Measurements from ENCODE around the gene CHSY3. TPM values are rescaled to one million over a fixed set of nuclear protein-coding genes. Genes with fewer than 3 reads are reported as not detected.
A peak's percentile ranks its signal among the peaks of the same experiment; 100 is the strongest.

The CHSY3 gene
- total RNA-seq, 1 donor from 2014 or later, result 9.4 TPM

GRCh38 chr5:130102960-130103359 is 198.7 kb downstream of the CHSY3 start:
- Mint-ChIP-seq H3K9me3 (ENCODE audit: unreplicated experiment) (no peaks in the 10 kb centered on the region), H3K27ac (ENCODE audit: unreplicated experiment) (no peak overlapping the region), H3K4me3 (ENCODE audit: unreplicated experiment) (no peak overlapping the region), H3K36me3 (ENCODE audit: low read depth, unreplicated experiment) (no peaks in the 10 kb centered on the region), H3K4me1 (ENCODE audit: low read depth, unreplicated experiment) (peaks cover 4% of the 10 kb centered on the region), H3K27me3 (ENCODE audit: low read depth, unreplicated experiment) (no peaks in the 10 kb centered on the region)
- Histone ChIP-seq H3K27ac (ENCODE audit: low read depth, low read length) (no peak overlapping the region), H3K4me1 (ENCODE audit: insufficient read depth, low read length) (peaks cover 3% of the 10 kb centered on the region), H4K20me1 (ENCODE audit: insufficient read depth, low read length) (no peaks in the 10 kb centered on the region), H3K36me3 (ENCODE audit: insufficient read depth, low read length) (no peaks in the 10 kb centered on the region), H3K27me3 (ENCODE audit: insufficient read depth, low read length) (no peaks in the 10 kb centered on the region), H3K9me3 (ENCODE audit: insufficient read depth, low read depth, low read length) (no peaks in the 10 kb centered on the region), H2AFZ (ENCODE audit: low read depth, low read length) (no peak overlapping the region), H3K9ac (ENCODE audit: low read length) (no peak overlapping the region), H3K4me2 (ENCODE audit: low read length) (no peak overlapping the region), H3K4me3 (ENCODE audit: insufficient read depth, low read depth, low read length) (no peak overlapping the region), H3K79me2 (ENCODE audit: insufficient read depth, low read length) (no peaks in the 10 kb centered on the region)
- FAIRE-seq, result no peak
- peak; percentile 23 for DNase-seq (ENCODE audit: low read depth)
- no peak for TF ChIP-seq EZH2 (IDR thresholded peaks at IDR 0.05; ENCODE audit: insufficient read depth, low read length)
- TF ChIP-seq, protein P1, sequence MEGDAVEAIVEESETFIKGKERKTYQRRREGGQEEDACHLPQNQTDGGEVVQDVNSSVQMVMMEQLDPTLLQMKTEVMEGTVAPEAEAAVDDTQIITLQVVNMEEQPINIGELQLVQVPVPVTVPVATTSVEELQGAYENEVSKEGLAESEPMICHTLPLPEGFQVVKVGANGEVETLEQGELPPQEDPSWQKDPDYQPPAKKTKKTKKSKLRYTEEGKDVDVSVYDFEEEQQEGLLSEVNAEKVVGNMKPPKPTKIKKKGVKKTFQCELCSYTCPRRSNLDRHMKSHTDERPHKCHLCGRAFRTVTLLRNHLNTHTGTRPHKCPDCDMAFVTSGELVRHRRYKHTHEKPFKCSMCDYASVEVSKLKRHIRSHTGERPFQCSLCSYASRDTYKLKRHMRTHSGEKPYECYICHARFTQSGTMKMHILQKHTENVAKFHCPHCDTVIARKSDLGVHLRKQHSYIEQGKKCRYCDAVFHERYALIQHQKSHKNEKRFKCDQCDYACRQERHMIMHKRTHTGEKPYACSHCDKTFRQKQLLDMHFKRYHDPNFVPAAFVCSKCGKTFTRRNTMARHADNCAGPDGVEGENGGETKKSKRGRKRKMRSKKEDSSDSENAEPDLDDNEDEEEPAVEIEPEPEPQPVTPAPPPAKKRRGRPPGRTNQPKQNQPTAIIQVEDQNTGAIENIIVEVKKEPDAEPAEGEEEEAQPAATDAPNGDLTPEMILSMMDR (IDR thresholded peaks at IDR 0.05; ENCODE audit: insufficient read depth, low read depth, low read length), result no peak

- no peak for TF ChIP-seq EZH2 (IDR thresholded peaks at IDR 0.05; ENCODE audit: insufficient read depth, low read length)
- TF ChIP-seq, protein P1 (IDR thresholded peaks at IDR 0.05; ENCODE audit: insufficient read depth, low read depth, low read length), result no peak
- no peak for FAIRE-seq
- Histone ChIP-seq H3K4me3 (ENCODE audit: insufficient read depth, low read depth, low read length) (no peak overlapping the region), H3K79me2 (ENCODE audit: insufficient read depth, low read length) (no peaks in the 10 kb centered on the region), H4K20me1 (ENCODE audit: insufficient read depth, low read length) (no peaks in the 10 kb centered on the region), H3K27ac (ENCODE audit: low read depth, low read length) (no peak overlapping the region), H3K4me2 (ENCODE audit: low read length) (no peak overlapping the region), H3K27me3 (ENCODE audit: insufficient read depth, low read length) (no peaks in the 10 kb centered on the region), H3K9me3 (ENCODE audit: insufficient read depth, low read depth, low read length) (no peaks in the 10 kb centered on the region), H3K9ac (ENCODE audit: low read length) (no peak overlapping the region), H2AFZ (ENCODE audit: low read depth, low read length) (no peak overlapping the region), H3K36me3 (ENCODE audit: insufficient read depth, low read length) (no peaks in the 10 kb centered on the region), H3K4me1 (ENCODE audit: insufficient read depth, low read length) (peaks cover 3% of the 10 kb centered on the region)
- Mint-ChIP-seq H3K27ac (ENCODE audit: unreplicated experiment) (no peak overlapping the region), H3K4me3 (ENCODE audit: unreplicated experiment) (no peak overlapping the region), H3K36me3 (ENCODE audit: low read depth, unreplicated experiment) (no peaks in the 10 kb centered on the region), H3K27me3 (ENCODE audit: low read depth, unreplicated experiment) (no peaks in the 10 kb centered on the region), H3K9me3 (ENCODE audit: unreplicated experiment) (no peaks in the 10 kb centered on the region), H3K4me1 (ENCODE audit: low read depth, unreplicated experiment) (peaks cover 9% of the 10 kb centered on the region)
- DNase-seq (ENCODE audit: low read depth), result peak; percentile 55
Observed at GRCh38 chr5:130104895-130105688, 200.8 kb downstream of the CHSY3 start.

GRCh38 chr5:130106480-130106879 is 202.2 kb downstream of the CHSY3 start:
- H3K4me2 ChIP-seq (ENCODE audit: low read length), result no peak overlapping the region
- DNase-seq (ENCODE audit: low read depth), result no peak

More at GRCh38 chr5:130106480-130106879, 202.2 kb downstream of the CHSY3 start:
- no peaks in the 10 kb centered on the region for H3K9me3 ChIP-seq (ENCODE audit: insufficient read depth, low read depth, low read length)
- Mint-ChIP-seq H3K36me3 (ENCODE audit: low read depth, unreplicated experiment) (no peaks in the 10 kb centered on the region), H3K9me3 (ENCODE audit: unreplicated experiment) (no peaks in the 10 kb centered on the region), H3K4me1 (ENCODE audit: low read depth, unreplicated experiment) (peaks cover 13% of the 10 kb centered on the region), H3K27me3 (ENCODE audit: low read depth, unreplicated experiment) (no peaks in the 10 kb centered on the region), H3K27ac (ENCODE audit: unreplicated experiment) (no peak overlapping the region), H3K4me3 (ENCODE audit: unreplicated experiment) (no peak overlapping the region)
- no peak overlapping the region for H3K4me3 ChIP-seq (ENCODE audit: insufficient read depth, low read depth, low read length)
- H4K20me1 ChIP-seq (ENCODE audit: insufficient read depth, low read length), result no peaks in the 10 kb centered on the region
- no peaks in the 10 kb centered on the region for H3K27me3 ChIP-seq (ENCODE audit: insufficient read depth, low read length)
- no peak for FAIRE-seq
- TF ChIP-seq, protein P1 (IDR thresholded peaks at IDR 0.05; ENCODE audit: insufficient read depth, low read depth, low read length), result no peak
- no peak for TF ChIP-seq EZH2 (IDR thresholded peaks at IDR 0.05; ENCODE audit: insufficient read depth, low read length)
- H3K4me1 ChIP-seq (ENCODE audit: insufficient read depth, low read length), result peaks cover 3% of the 10 kb centered on the region
- H3K36me3 ChIP-seq (ENCODE audit: insufficient read depth, low read length), result no peaks in the 10 kb centered on the region
- no peaks in the 10 kb centered on the region for H3K79me2 ChIP-seq (ENCODE audit: insufficient read depth, low read length)
- no peak overlapping the region for H2AFZ ChIP-seq (ENCODE audit: low read depth, low read length)
- no peak overlapping the region for H3K9ac ChIP-seq (ENCODE audit: low read length)
- no peak overlapping the region for H3K27ac ChIP-seq (ENCODE audit: low read depth, low read length)
